ENCODE data around the gene WFIKKN1.

DNA sequence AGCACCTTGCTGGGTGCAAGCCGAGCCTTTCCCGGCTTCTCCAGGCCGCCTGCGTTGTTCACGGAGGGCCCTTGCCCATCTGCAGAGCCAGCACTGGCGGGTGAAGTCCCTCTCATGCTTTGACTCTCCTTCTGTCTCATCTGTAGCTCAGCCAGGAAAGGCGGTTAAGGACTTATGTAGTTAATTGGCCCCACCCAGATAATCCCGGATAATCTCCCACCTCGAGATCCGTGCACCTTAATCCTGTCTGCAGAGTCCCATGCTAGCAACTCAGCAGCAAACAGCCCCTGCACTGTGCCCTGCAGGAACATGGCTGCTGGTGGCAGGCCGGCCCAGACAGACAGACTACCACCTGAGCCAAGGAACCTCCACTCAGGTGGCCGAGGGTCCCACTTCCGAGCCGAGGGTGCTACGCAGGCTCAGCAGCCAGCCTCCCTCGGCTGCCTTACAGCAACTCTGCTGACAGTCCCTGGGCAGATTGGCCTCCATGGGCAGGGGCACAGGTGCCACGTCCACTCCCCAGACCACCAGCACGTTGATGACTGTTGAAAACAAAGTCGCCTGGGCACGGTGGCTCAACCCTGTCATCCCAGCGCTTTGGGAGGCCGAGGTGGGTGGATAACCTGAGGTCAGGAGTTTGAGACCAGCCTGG is 24.0 kb upstream of the WFIKKN1 start:
- TF ChIP-seq CTCF (IDR thresholded peaks at IDR 0.05; ENCODE audit: low read depth, low read length, poor library complexity, severe bottlenecking) = no peak
- no peak for TF ChIP-seq EZH2phosphoT487 (IDR thresholded peaks at IDR 0.05; ENCODE audit: borderline replicate concordance, low read length)
